Measurements from ENCODE around the gene MFSD6.
A peak's percentile ranks its signal among the peaks of the same experiment; 100 is the strongest.

The MFSD6 gene

GRCh38 chr2:190532581-190532980 lies 124.4 kb downstream of the MFSD6 start:
- DNase-seq (ENCODE audit: low spot score): no peak

- no peak for DNase-seq (ENCODE audit: low spot score)
Measured at GRCh38 chr2:190533175-190533967, 125.2 kb downstream of the MFSD6 start.

- DNase-seq (ENCODE audit: low spot score): no peak
Measured at GRCh38 chr2:190533968-190534309, 125.8 kb downstream of the MFSD6 start.

- DNase-seq (ENCODE audit: low spot score): peak; percentile 93
Measured at GRCh38 chr2:190534310-190535120, 126.4 kb downstream of the MFSD6 start, which contains the start of gene NEMP2. TSS of gene NEMP2 (minus strand) at chr2:190534722. CDS start at chr2:190534655, 67 bp downstream.

- no peak for DNase-seq (ENCODE audit: low spot score)
Measured at GRCh38 chr2:190535121-190535439, 126.9 kb downstream of the MFSD6 start.

GRCh38 chr2:190535586-190535985 lies 127.4 kb downstream of the MFSD6 start:
- no peak for DNase-seq (ENCODE audit: low spot score)

- DNase-seq (ENCODE audit: low spot score): no peak
Measured at GRCh38 chr2:190537765-190538164, 129.6 kb downstream of the MFSD6 start.

- no peak for DNase-seq (ENCODE audit: low spot score)
Measured at GRCh38 chr2:190538201-190538600, 130.0 kb downstream of the MFSD6 start.

- DNase-seq (ENCODE audit: low spot score): no peak
Measured at GRCh38 chr2:190540048-190540447, 131.9 kb downstream of the MFSD6 start.

GRCh38 chr2:190545093-190545492 lies 136.9 kb downstream of the MFSD6 start:
- DNase-seq (ENCODE audit: low spot score): no peak

GRCh38 chr2:190545555-190546385 lies 137.6 kb downstream of the MFSD6 start:
- no peak for DNase-seq (ENCODE audit: low spot score)

GRCh38 chr2:190546734-190547133 lies 138.6 kb downstream of the MFSD6 start:
- DNase-seq (ENCODE audit: low spot score): no peak

GRCh38 chr2:190547886-190548285 lies 139.7 kb downstream of the MFSD6 start:
- no peak for DNase-seq (ENCODE audit: low spot score)

GRCh38 chr2:190550137-190550536 lies 142.0 kb downstream of the MFSD6 start:
- no peak for DNase-seq (ENCODE audit: low spot score)

Measured in ecto neural progenitor cell (in vitro differentiated cells).